ENCODE results near the gene CCR9.

The CCR9 gene

GRCh38 chr3:45885979-45886705 is at the start of gene CCR9:
TSS of gene CCR9 (plus strand) at chr3:45886543. CDS start at chr3:45894934, 8,391 bp downstream.
- in situ Hi-C loops (cut with HindIII; ENCODE audit: low sequenced_read_pairs), result no loop called here
- no peak for DNase-seq (ENCODE audit: low read depth)
- no peak within 1 kb of the TSS for H3K4me3 ChIP-seq (ENCODE audit: low read depth, low read length)
- TF ChIP-seq CTCF (IDR thresholded peaks at IDR 0.05; ENCODE audit: low read depth, low read length, missing control alignments), result no peak

GRCh38 chr3:45838466-45838865 is 47.9 kb upstream of the CCR9 start:
- no peak for TF ChIP-seq CTCF (IDR thresholded peaks at IDR 0.05; ENCODE audit: low read depth, low read length, missing control alignments)
- DNase-seq (ENCODE audit: low read depth), result no peak
- in situ Hi-C loops (cut with HindIII; ENCODE audit: low sequenced_read_pairs), result no loop called here
- H3K4me3 ChIP-seq (ENCODE audit: low read depth, low read length), result no peak overlapping the region

GRCh38 chr3:45841420-45841756 is 45.0 kb upstream of the CCR9 start:
- H3K4me3 ChIP-seq (ENCODE audit: low read depth, low read length), result peak overlapping the region; percentile 84
- DNase-seq (ENCODE audit: low read depth), result peak; percentile 5
- no peak for TF ChIP-seq CTCF (IDR thresholded peaks at IDR 0.05; ENCODE audit: low read depth, low read length, missing control alignments)
- in situ Hi-C loops (cut with HindIII; ENCODE audit: low sequenced_read_pairs), result no loop called here

- peak within 1 kb of the TSS; percentile 84 for H3K4me3 ChIP-seq (ENCODE audit: low read depth, low read length)
- TF ChIP-seq CTCF (IDR thresholded peaks at IDR 0.05; ENCODE audit: low read depth, low read length, missing control alignments), result no peak
- DNase-seq (ENCODE audit: low read depth), result peak; percentile 97
- in situ Hi-C loops (cut with HindIII; ENCODE audit: low sequenced_read_pairs), result no loop called here
Observed at GRCh38 chr3:45841757-45842491, 44.4 kb upstream of the CCR9 start, which contains the start of gene LZTFL1. TSS of gene LZTFL1 (minus strand) at chr3:45842119. CDS start at chr3:45841991, 128 bp downstream.

GRCh38 chr3:45842851-45843625 is 43.3 kb upstream of the CCR9 start:
- in situ Hi-C loops (cut with HindIII; ENCODE audit: low sequenced_read_pairs), result no loop called here
- no peak for TF ChIP-seq CTCF (IDR thresholded peaks at IDR 0.05; ENCODE audit: low read depth, low read length, missing control alignments)
- DNase-seq (ENCODE audit: low read depth), result no peak
- H3K4me3 ChIP-seq (ENCODE audit: low read depth, low read length), result no peak overlapping the region

- no peak for TF ChIP-seq CTCF (IDR thresholded peaks at IDR 0.05; ENCODE audit: low read depth, low read length, missing control alignments)
- no peak for DNase-seq (ENCODE audit: low read depth)
- in situ Hi-C loops (cut with HindIII; ENCODE audit: low sequenced_read_pairs), result no loop called here
- H3K4me3 ChIP-seq (ENCODE audit: low read depth, low read length), result no peak overlapping the region
Observed at GRCh38 chr3:45844616-45845015, 41.7 kb upstream of the CCR9 start.

Measured in astrocyte of the cerebellum (primary cell).